Measurements from ENCODE around the gene ZNF516.
"Not testable (repeated sequence)": the region's sequence is repeated elsewhere in the genome, so short reads cannot be mapped to it uniquely, and the experiment has no call there.

ZNF516 gene

GRCh38 chr18:76495006-76495370 is at the start of gene ZNF516:
TSS of gene ZNF516 (minus strand) at chr18:76495242. CDS start at chr18:76443054, 52,188 bp downstream.
- DNase-seq (ENCODE audit: low read depth) = no peak

GRCh38 chr18:76538846-76539245 is 43.8 kb upstream of the ZNF516 start:
- DNase-seq (ENCODE audit: low read depth) = no peak

GRCh38 chr18:76537621-76538020 is 42.6 kb upstream of the ZNF516 start:
- DNase-seq (ENCODE audit: low read depth) = no peak

GRCh38 chr18:76536593-76536992 is 41.6 kb upstream of the ZNF516 start:
- not testable (repeated sequence) for DNase-seq (ENCODE audit: low read depth)

GRCh38 chr18:76532875-76533274 is 37.8 kb upstream of the ZNF516 start:
- no peak for DNase-seq (ENCODE audit: low read depth)

- DNase-seq (ENCODE audit: low read depth) = no peak
Observed at GRCh38 chr18:76530846-76531245, 35.8 kb upstream of the ZNF516 start.

- DNase-seq (ENCODE audit: low read depth) = no peak
Observed at GRCh38 chr18:76530391-76530790, 35.3 kb upstream of the ZNF516 start.

- no peak for DNase-seq (ENCODE audit: low read depth)
Observed at GRCh38 chr18:76529433-76529811, 34.4 kb upstream of the ZNF516 start.

- DNase-seq (ENCODE audit: low read depth) = peak; percentile 51
Observed at GRCh38 chr18:76528477-76529432, 33.7 kb upstream of the ZNF516 start.

GRCh38 chr18:76525911-76526310 is 30.9 kb upstream of the ZNF516 start:
- no peak for DNase-seq (ENCODE audit: low read depth)

- DNase-seq (ENCODE audit: low read depth) = peak; percentile 44
Observed at GRCh38 chr18:76524900-76525698, 30.1 kb upstream of the ZNF516 start.

- no peak for DNase-seq (ENCODE audit: low read depth)
Observed at GRCh38 chr18:76524477-76524876, 29.4 kb upstream of the ZNF516 start.

GRCh38 chr18:76522551-76522950 is 27.5 kb upstream of the ZNF516 start:
- DNase-seq (ENCODE audit: low read depth) = no peak

- no peak for DNase-seq (ENCODE audit: low read depth)
Observed at GRCh38 chr18:76522122-76522503, 27.1 kb upstream of the ZNF516 start.

- DNase-seq (ENCODE audit: low read depth) = no peak
Observed at GRCh38 chr18:76521417-76522121, 26.5 kb upstream of the ZNF516 start.

- no peak for DNase-seq (ENCODE audit: low read depth)
Observed at GRCh38 chr18:76518860-76519538, 24.0 kb upstream of the ZNF516 start.

GRCh38 chr18:76518123-76518859 is 23.2 kb upstream of the ZNF516 start:
- no peak for DNase-seq (ENCODE audit: low read depth)

GRCh38 chr18:76515576-76515975 is 20.5 kb upstream of the ZNF516 start:
- no peak for DNase-seq (ENCODE audit: low read depth)

- DNase-seq (ENCODE audit: low read depth) = no peak
Observed at GRCh38 chr18:76514573-76514972, 19.5 kb upstream of the ZNF516 start.

- no peak for DNase-seq (ENCODE audit: low read depth)
Observed at GRCh38 chr18:76507830-76508385, 12.9 kb upstream of the ZNF516 start.
